ENCODE measurements around the gene NHSL1. TPM values are rescaled to one million over a fixed set of nuclear protein-coding genes. Genes with fewer than 3 reads are reported as not detected.

The NHSL1 gene
- total RNA-seq, 1 donor from 2014 or later: 23.4 TPM

DNA sequence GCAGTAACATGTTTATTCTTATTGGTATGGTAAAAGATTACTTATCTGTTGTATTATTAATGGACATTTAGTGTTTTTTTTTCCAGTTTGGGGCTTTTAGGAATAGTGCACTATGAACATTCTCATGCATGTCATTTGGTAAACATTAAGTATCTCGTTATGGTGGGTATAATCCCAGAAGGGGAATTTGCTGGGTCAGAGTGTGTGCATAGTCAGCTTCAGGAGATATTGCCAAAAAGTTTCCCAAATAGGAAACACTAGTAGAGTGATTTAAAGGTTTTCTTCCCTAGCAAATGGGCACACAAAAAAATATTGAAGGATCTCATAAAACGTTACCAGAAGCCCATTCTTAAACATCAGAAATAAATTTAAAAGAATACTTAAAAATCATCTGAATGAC is 25.2 kb upstream of the NHSL1 start:
- Mint-ChIP-seq H3K9me3 (ENCODE audit: low read depth) (no peaks in the 10 kb centered on the region), H3K36me3 (ENCODE audit: low read depth) (peaks cover 3% of the 10 kb centered on the region), H3K4me1 (ENCODE audit: low read depth) (peaks cover 22% of the 10 kb centered on the region), H3K27ac (ENCODE audit: unreplicated experiment) (no peak overlapping the region), H3K4me3 (ENCODE audit: unreplicated experiment) (no peak overlapping the region), H3K27me3 (ENCODE audit: low read depth) (no peaks in the 10 kb centered on the region)
- TF ChIP-seq, protein P1, sequence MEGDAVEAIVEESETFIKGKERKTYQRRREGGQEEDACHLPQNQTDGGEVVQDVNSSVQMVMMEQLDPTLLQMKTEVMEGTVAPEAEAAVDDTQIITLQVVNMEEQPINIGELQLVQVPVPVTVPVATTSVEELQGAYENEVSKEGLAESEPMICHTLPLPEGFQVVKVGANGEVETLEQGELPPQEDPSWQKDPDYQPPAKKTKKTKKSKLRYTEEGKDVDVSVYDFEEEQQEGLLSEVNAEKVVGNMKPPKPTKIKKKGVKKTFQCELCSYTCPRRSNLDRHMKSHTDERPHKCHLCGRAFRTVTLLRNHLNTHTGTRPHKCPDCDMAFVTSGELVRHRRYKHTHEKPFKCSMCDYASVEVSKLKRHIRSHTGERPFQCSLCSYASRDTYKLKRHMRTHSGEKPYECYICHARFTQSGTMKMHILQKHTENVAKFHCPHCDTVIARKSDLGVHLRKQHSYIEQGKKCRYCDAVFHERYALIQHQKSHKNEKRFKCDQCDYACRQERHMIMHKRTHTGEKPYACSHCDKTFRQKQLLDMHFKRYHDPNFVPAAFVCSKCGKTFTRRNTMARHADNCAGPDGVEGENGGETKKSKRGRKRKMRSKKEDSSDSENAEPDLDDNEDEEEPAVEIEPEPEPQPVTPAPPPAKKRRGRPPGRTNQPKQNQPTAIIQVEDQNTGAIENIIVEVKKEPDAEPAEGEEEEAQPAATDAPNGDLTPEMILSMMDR (IDR thresholded peaks at IDR 0.05): no peak
- no peak for DNase-seq (ENCODE audit: low spot score)

DNA sequence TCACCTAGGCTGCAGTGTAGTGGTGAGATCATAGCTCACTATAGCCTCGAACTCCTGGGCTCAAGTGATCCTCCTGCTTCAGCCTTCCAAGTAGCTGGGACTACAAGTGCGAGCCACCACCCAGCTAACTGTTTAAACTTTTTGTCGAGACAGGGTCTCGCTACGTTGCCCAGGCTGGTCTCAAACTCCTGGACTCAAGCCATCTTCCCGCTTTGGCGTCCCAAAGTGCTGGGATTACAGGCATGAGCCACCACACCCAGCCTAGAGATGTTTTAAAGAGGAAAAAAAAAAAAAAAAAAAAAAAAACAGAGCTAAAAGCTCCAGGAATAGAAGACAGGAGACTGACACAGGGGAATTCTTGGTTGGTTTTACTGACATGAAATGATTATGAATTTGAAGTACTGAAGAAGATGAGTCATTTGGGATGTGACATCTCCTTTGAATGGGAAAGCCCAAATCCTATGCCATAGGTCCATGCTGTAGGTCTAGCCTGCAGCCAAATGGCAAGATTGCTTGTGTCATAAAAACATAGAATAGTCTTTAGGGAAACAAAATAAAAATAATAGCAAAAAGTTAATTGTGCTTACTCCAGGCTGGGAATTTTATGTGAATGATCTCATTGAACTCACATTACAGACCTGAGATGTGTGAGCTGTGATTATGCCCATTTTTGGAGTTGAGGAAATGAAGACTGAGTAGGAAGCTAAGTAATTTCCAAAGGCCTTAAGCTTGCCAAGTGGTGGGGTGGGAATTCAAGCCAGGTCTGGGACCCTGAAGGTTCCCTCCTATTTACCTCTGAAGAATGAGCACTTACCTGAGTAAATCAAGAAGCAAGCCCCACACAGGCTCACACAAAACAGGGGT is 24.3 kb upstream of the NHSL1 start:
- TF ChIP-seq, protein P1 (IDR thresholded peaks at IDR 0.05): no peak
- H3K27me3 Mint-ChIP-seq (ENCODE audit: low read depth): no peaks in the 10 kb centered on the region
- no peak overlapping the region for H3K27ac Mint-ChIP-seq (ENCODE audit: unreplicated experiment)
- H3K9me3 Mint-ChIP-seq (ENCODE audit: low read depth): no peaks in the 10 kb centered on the region
- H3K4me3 Mint-ChIP-seq (ENCODE audit: unreplicated experiment): no peak overlapping the region
- no peak for DNase-seq (ENCODE audit: low spot score)
- peaks cover 22% of the 10 kb centered on the region for H3K4me1 Mint-ChIP-seq (ENCODE audit: low read depth)
- H3K36me3 Mint-ChIP-seq (ENCODE audit: low read depth): peaks cover 3% of the 10 kb centered on the region

DNA sequence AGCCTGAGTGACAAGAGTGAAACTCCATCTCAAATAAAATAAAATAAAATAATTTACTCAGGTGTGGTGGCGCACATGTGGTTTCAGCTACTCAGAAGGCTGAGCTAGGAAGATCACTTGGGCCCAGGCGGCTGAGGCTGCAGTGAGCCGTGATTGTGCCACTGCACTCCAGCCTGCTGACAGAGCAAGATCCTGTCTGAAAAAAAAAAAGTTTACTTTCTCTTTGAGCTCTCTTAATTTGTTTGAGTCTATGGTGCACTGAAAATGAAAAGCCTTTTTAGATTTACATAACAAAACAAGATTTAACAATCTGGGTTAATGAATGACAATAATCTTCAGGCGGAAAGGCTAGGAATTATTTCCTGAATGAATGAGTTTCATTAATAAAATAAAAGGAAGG is 23.3 kb upstream of the NHSL1 start:
- Mint-ChIP-seq H3K4me1 (ENCODE audit: low read depth) (peaks cover 18% of the 10 kb centered on the region), H3K27me3 (ENCODE audit: low read depth) (no peaks in the 10 kb centered on the region), H3K4me3 (ENCODE audit: unreplicated experiment) (no peak overlapping the region), H3K27ac (ENCODE audit: unreplicated experiment) (no peak overlapping the region), H3K36me3 (ENCODE audit: low read depth) (peaks cover 6% of the 10 kb centered on the region), H3K9me3 (ENCODE audit: low read depth) (peaks cover 4% of the 10 kb centered on the region)
- no peak for DNase-seq (ENCODE audit: low spot score)
- TF ChIP-seq, protein P1 (IDR thresholded peaks at IDR 0.05): no peak

DNA sequence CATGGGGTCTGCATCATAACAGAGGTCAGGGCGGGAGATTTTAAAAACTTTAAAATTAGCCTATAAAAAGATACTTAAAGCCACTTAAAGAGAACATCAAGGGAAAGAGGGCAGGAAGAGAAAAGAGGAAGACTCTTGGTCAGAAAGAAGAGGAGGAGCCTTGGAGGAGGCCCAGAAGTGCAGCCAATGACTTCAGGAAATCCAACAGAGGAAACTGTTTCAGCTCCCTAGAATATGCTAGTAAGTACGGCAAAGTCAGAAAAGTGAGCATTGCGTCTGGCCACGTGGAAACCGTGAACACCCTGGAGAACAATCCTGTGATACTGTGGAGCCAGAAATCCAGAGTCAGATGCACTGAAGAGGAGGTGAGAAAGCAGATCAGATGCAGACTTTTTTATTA is 22.5 kb upstream of the NHSL1 start:
- no peaks in the 10 kb centered on the region for H3K27me3 Mint-ChIP-seq (ENCODE audit: low read depth)
- no peak for DNase-seq (ENCODE audit: low spot score)
- no peak overlapping the region for H3K4me3 Mint-ChIP-seq (ENCODE audit: unreplicated experiment)
- peaks cover 7% of the 10 kb centered on the region for H3K9me3 Mint-ChIP-seq (ENCODE audit: low read depth)
- TF ChIP-seq, protein P1 (IDR thresholded peaks at IDR 0.05): no peak
- H3K27ac Mint-ChIP-seq (ENCODE audit: unreplicated experiment): no peak overlapping the region
- peaks cover 15% of the 10 kb centered on the region for H3K4me1 Mint-ChIP-seq (ENCODE audit: low read depth)
- H3K36me3 Mint-ChIP-seq (ENCODE audit: low read depth): peaks cover 7% of the 10 kb centered on the region

DNA sequence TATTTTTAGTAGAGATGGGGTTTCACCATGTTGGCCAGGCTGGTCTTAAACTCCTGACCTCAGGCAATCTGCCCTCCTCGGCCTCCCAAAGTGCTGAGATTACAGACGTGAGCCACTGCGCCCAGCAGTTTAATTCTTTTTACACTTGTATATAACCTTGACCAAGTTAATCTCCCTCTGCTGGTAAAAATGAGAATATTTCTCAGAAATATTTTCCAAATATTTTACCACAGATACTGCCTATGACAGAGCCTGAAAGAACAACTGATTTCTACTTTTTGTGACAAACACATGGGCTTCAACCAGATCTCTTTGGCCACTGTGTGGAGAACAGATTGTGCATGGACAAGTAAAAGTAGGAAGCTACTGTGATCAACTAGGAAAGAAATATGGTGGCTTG is 21.2 kb upstream of the NHSL1 start:
- TF ChIP-seq, protein P1 (IDR thresholded peaks at IDR 0.05): peak; percentile 82
- no peak overlapping the region for H3K4me3 Mint-ChIP-seq (ENCODE audit: unreplicated experiment)
- peaks cover 7% of the 10 kb centered on the region for H3K9me3 Mint-ChIP-seq (ENCODE audit: low read depth)
- peaks cover 13% of the 10 kb centered on the region for H3K4me1 Mint-ChIP-seq (ENCODE audit: low read depth)
- peaks cover 7% of the 10 kb centered on the region for H3K36me3 Mint-ChIP-seq (ENCODE audit: low read depth)
- H3K27ac Mint-ChIP-seq (ENCODE audit: unreplicated experiment): no peak overlapping the region
- no peak for DNase-seq (ENCODE audit: low spot score)
- H3K27me3 Mint-ChIP-seq (ENCODE audit: low read depth): no peaks in the 10 kb centered on the region

Measured in chondrocyte (in vitro differentiated cells).